Progenitor cell of endocrine pancreas (in vitro differentiated cells): ENCODE measurements around the gene CPE. TPM values are rescaled to one million over a fixed set of nuclear protein-coding genes. Genes with fewer than 3 reads are reported as not detected.

ENCODE experiments used
- DNase-seq: peaks from one replicate; pipeline ENCODE4 v3.0.0; 2021; ENCODE audit warnings: low spot score; ENCODE audit not compliant: unreplicated experiment
- H3K27ac Mint-ChIP-seq: 2 replicates; pipeline ENCODE4 v1.8.0; 2021; ENCODE audit warnings: mild to moderate bottlenecking, moderate library complexity, mixed read lengths
- H3K27me3 Mint-ChIP-seq: 2 replicates; pipeline ENCODE4 v1.8.0; 2021; ENCODE audit warnings: mixed read lengths
- H3K36me3 Mint-ChIP-seq: 2 replicates; pipeline ENCODE4 v1.8.0; 2022; ENCODE audit warnings: mixed read lengths; ENCODE audit not compliant: insufficient read depth
- H3K4me1 Mint-ChIP-seq: 2 replicates; pipeline ENCODE4 v1.8.0; 2021; ENCODE audit warnings: low read depth, mixed read lengths
- H3K4me3 Mint-ChIP-seq: 2 replicates; pipeline ENCODE4 v1.8.0; 2021; ENCODE audit warnings: low read depth, mild to moderate bottlenecking, moderate library complexity, mixed read lengths
- H3K9me3 Mint-ChIP-seq: 2 replicates; pipeline ENCODE4 v1.8.0; 2021; ENCODE audit warnings: low read depth, mixed read lengths
- total RNA-seq: library from RNA; stranded (reverse); gene quantifications from 2 replicates; pipeline ENCODE4 v1.2.1, GENCODE V29; 2021
- TF ChIP-seq, protein P1 (sequence below): fragments of 200-600 bp; sonication (generic); IDR thresholded peaks from one replicate; pipeline ENCODE4 v1.5.0; 2021; ENCODE audit warnings: antibody characterized with exemption, mild to moderate bottlenecking; ENCODE audit not compliant: unreplicated experiment

The CPE gene
- total RNA-seq, 1 donor from 2014 or later = 129 TPM

DNA sequence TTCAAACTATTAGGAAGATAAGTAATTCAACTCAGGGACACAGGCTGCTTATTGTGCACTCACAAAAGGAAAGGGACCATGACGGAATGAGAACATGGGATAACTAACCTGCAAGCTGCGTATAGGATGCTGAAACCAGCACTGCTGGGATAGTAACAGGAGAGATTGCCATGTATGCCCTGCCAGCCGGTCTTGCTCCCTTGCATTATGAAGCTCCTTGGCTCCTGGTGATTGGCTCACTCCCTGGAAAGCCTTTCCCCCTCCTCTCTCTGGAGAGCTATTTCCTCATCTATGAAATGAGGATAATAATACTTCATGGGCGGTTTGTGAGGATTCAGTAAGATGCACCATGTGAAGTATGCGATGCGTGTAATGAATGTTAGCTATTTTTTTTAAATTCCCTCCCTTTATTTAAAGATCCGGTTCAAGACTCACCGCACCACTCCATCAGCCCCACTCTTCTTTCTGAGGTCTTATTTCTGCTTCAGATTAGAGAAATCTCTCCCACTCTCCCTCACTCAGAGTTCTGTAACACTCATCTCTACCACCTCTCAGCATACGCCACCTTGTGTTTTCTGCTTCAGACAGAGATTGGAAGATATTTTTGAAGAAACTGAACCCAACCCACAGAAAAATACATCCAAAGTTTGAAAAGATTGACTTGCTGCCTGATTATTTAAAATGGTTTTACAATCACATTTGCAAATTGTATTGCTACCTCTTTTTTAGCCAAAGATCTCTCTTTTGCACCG is 33.0 kb upstream of the CPE start:
- Mint-ChIP-seq H3K27me3 (no peaks in the 10 kb centered on the region), H3K36me3 (peaks cover 4% of the 10 kb centered on the region), H3K4me3 (no peak overlapping the region), H3K9me3 (no peaks in the 10 kb centered on the region), H3K27ac (peak overlapping the region; percentile 25), H3K4me1 (peaks cover 5% of the 10 kb centered on the region)
- TF ChIP-seq, protein P1, sequence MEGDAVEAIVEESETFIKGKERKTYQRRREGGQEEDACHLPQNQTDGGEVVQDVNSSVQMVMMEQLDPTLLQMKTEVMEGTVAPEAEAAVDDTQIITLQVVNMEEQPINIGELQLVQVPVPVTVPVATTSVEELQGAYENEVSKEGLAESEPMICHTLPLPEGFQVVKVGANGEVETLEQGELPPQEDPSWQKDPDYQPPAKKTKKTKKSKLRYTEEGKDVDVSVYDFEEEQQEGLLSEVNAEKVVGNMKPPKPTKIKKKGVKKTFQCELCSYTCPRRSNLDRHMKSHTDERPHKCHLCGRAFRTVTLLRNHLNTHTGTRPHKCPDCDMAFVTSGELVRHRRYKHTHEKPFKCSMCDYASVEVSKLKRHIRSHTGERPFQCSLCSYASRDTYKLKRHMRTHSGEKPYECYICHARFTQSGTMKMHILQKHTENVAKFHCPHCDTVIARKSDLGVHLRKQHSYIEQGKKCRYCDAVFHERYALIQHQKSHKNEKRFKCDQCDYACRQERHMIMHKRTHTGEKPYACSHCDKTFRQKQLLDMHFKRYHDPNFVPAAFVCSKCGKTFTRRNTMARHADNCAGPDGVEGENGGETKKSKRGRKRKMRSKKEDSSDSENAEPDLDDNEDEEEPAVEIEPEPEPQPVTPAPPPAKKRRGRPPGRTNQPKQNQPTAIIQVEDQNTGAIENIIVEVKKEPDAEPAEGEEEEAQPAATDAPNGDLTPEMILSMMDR = no peak
- no peak for DNase-seq

DNA sequence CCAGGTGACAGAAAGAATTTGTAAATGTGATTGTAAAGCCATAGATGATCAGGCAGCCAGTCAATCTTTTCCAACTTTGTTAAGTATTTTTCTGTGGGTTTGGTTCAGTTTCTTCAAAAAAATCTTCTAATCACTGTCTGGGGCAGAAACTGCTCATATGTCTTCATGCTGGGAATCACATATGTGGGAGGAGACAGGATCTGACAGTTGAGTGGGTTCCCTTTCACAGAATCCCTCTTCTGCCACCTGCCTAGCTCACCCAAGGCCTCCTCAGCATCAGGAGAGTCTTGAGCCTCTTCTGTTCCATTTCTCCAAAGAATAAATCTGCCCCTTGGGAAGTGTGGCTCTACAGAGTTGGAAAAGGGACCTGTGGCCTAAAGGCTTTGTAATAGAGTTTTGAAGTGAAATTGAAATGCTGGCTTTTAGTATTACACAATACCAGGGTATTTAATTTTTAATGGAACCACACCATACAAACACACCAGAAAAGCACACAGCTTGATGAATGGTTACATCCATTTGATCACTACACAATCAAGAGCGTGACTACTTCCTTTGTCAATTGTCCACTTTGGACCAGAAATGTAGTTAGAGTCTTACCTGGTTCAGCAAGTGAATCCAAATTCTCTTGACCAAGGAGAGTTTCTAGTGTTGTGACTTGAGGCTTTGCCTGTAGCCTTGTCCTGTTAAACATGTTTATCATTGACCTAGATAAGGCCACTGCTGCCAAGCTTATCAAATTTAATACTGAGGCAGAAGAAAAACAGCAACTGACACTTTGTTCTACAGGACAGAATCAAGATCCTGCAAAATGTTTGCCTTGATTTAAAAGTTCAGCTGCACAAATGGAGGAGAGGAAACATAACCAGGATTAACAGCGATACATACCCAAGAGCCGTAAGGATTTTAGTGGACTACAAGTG is 30.9 kb upstream of the CPE start:
- DNase-seq = no peak
- peaks cover 2% of the 10 kb centered on the region for H3K36me3 Mint-ChIP-seq
- TF ChIP-seq, protein P1 = no peak
- H3K27me3 Mint-ChIP-seq = no peaks in the 10 kb centered on the region
- no peak overlapping the region for H3K27ac Mint-ChIP-seq
- H3K4me1 Mint-ChIP-seq = peaks cover 5% of the 10 kb centered on the region
- H3K4me3 Mint-ChIP-seq = no peak overlapping the region
- peaks cover 3% of the 10 kb centered on the region for H3K9me3 Mint-ChIP-seq

GRCh38 chr4:165351359-165352130 is 27.3 kb upstream of the CPE start:
- H3K27ac Mint-ChIP-seq = no peak overlapping the region
- H3K4me3 Mint-ChIP-seq = no peak overlapping the region
- no peak for DNase-seq
- TF ChIP-seq, protein P1 = no peak
- H3K36me3 Mint-ChIP-seq = no peaks in the 10 kb centered on the region
- H3K27me3 Mint-ChIP-seq = no peaks in the 10 kb centered on the region
- peaks cover 5% of the 10 kb centered on the region for H3K4me1 Mint-ChIP-seq
- H3K9me3 Mint-ChIP-seq = peaks cover 4% of the 10 kb centered on the region

DNA sequence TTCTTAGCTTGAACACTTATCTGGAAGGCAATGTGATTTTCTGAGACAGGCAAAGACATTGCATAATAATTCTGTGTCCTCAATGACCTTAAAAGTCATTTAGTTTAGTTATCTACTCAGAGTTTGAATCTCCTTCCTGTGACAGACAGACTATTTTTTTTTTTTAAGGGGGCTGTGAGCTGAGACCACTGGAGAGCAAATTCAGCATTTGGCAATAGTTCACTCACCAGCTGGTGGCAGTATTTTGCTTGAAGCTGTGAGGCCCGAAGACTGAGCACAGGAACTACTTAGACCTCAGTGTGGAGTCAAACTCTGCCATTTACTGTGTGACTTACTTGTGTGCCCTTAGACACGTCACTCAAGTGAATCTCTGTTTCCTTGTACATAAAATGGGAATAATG is 22.9 kb upstream of the CPE start:
- H3K27me3 Mint-ChIP-seq = no peaks in the 10 kb centered on the region
- H3K4me3 Mint-ChIP-seq = no peak overlapping the region
- H3K4me1 Mint-ChIP-seq = peaks cover 4% of the 10 kb centered on the region
- peaks cover 4% of the 10 kb centered on the region for H3K9me3 Mint-ChIP-seq
- no peak overlapping the region for H3K27ac Mint-ChIP-seq
- no peaks in the 10 kb centered on the region for H3K36me3 Mint-ChIP-seq
- DNase-seq = no peak
- TF ChIP-seq, protein P1 = peak; percentile 55

- H3K9me3 Mint-ChIP-seq = no peaks in the 10 kb centered on the region
- H3K4me3 Mint-ChIP-seq = no peak overlapping the region
These were observed 19.3 kb upstream of the CPE start for GRCh38 chr4:165359506-165359905.

More at GRCh38 chr4:165359506-165359905, 19.3 kb upstream of the CPE start:
- Mint-ChIP-seq H3K27ac (no peak overlapping the region), H3K4me1 (peaks cover 4% of the 10 kb centered on the region), H3K27me3 (peaks cover 5% of the 10 kb centered on the region), H3K36me3 (no peaks in the 10 kb centered on the region)
- TF ChIP-seq, protein P1 = no peak
- DNase-seq = no peak
